Mesothelial cell of epicardium (in vitro differentiated cells): ENCODE data around the gene HDAC4. TPM values are rescaled to one million over a fixed set of nuclear protein-coding genes. Genes with fewer than 3 reads are reported as not detected.

Experiments used
- DNase-seq, 2 experiments: peaks; one replicate each; pipeline ENCODE4 v3.0.0; 2021; ENCODE audit warnings: low spot score in 2 of 2; ENCODE audit not compliant: unreplicated experiment in 2 of 2
- H3K27ac Mint-ChIP-seq: 2 replicates; pipeline ENCODE4 v1.8.0; 2021; ENCODE audit warnings: mixed read lengths
- H3K27me3 Mint-ChIP-seq: 2 replicates; pipeline ENCODE4 v1.8.0; 2021; ENCODE audit warnings: low read depth, mixed read lengths
- H3K36me3 Mint-ChIP-seq: 2 replicates; pipeline ENCODE4 v1.8.0; 2021; ENCODE audit warnings: mixed read lengths
- H3K4me1 Mint-ChIP-seq: 2 replicates; pipeline ENCODE4 v1.8.0; 2021; ENCODE audit warnings: mixed read lengths
- H3K4me3 Mint-ChIP-seq: 2 replicates; pipeline ENCODE4 v1.8.0; 2021; ENCODE audit warnings: mild to moderate bottlenecking, moderate library complexity, mixed read lengths
- H3K9me3 Mint-ChIP-seq: 2 replicates; pipeline ENCODE4 v1.8.0; 2021; ENCODE audit warnings: mixed read lengths
- total RNA-seq: library from RNA; stranded (reverse); gene quantifications from 3 replicates; pipeline ENCODE4 v1.2.1, GENCODE V29; 2021
- TF ChIP-seq, protein P1 (sequence below): fragments of 200-600 bp; sonication (generic); IDR thresholded peaks from one replicate; pipeline ENCODE4 v1.5.0; 2021; ENCODE audit warnings: antibody characterized with exemption; ENCODE audit not compliant: unreplicated experiment

HDAC4 gene
- total RNA-seq, 1 donor from 2014 or later: 59.2 TPM

DNA sequence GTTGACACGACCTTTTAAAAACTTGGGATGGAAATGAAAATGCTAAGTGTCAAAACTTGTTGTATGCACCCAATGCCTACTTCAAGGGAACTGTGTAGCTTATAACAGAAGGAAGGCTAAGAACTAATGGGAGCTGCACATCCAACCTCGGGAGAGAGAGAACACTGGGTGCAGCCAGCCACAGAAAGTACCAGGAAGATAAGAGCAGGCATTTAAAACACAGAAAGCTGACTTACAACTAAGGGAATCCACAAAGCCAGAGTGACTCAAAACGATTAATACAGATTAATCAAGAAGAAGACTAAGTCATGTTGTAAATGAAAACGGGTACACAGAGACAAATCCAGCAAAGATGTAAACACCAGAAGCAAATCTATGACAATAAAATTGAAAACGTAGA, 113.4 kb downstream of the HDAC4 start:
- TF ChIP-seq, protein P1, sequence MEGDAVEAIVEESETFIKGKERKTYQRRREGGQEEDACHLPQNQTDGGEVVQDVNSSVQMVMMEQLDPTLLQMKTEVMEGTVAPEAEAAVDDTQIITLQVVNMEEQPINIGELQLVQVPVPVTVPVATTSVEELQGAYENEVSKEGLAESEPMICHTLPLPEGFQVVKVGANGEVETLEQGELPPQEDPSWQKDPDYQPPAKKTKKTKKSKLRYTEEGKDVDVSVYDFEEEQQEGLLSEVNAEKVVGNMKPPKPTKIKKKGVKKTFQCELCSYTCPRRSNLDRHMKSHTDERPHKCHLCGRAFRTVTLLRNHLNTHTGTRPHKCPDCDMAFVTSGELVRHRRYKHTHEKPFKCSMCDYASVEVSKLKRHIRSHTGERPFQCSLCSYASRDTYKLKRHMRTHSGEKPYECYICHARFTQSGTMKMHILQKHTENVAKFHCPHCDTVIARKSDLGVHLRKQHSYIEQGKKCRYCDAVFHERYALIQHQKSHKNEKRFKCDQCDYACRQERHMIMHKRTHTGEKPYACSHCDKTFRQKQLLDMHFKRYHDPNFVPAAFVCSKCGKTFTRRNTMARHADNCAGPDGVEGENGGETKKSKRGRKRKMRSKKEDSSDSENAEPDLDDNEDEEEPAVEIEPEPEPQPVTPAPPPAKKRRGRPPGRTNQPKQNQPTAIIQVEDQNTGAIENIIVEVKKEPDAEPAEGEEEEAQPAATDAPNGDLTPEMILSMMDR: no peak
- Mint-ChIP-seq H3K9me3 (no peaks in the 10 kb centered on the region), H3K36me3 (no peaks in the 10 kb centered on the region), H3K27me3 (no peaks in the 10 kb centered on the region), H3K4me1 (peaks cover 41% of the 10 kb centered on the region), H3K27ac (no peak overlapping the region), H3K4me3 (no peak overlapping the region)
- no peak for DNase-seq

DNA sequence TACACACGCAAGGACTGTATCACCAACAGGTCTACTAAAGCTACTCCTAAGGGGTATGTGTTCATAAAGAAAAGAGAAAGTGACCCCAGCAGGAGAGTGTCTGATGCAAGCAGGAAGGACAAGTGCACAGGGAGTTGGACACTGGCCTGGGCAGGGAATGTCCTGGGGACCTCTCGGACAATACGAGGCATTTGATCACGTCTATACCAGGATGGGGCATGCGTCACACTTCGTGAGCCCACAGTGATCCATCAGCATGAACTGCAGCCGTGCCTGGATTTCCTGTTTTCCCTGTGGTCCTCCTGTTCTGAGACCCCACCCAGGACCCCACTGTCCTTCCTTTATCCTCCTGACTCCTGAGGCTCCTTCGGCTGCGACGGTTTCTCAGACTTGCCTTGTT, 113.9 kb downstream of the HDAC4 start:
- H3K4me1 Mint-ChIP-seq: peaks cover 41% of the 10 kb centered on the region
- no peaks in the 10 kb centered on the region for H3K27me3 Mint-ChIP-seq
- H3K27ac Mint-ChIP-seq: no peak overlapping the region
- H3K36me3 Mint-ChIP-seq: no peaks in the 10 kb centered on the region
- DNase-seq: peak in 1 of 2 experiments; percentile 6
- TF ChIP-seq, protein P1: no peak
- H3K9me3 Mint-ChIP-seq: no peaks in the 10 kb centered on the region
- no peak overlapping the region for H3K4me3 Mint-ChIP-seq

- Mint-ChIP-seq H3K27ac (no peak overlapping the region), H3K4me3 (no peak overlapping the region), H3K4me1 (peaks cover 39% of the 10 kb centered on the region), H3K27me3 (no peaks in the 10 kb centered on the region), H3K36me3 (no peaks in the 10 kb centered on the region), H3K9me3 (no peaks in the 10 kb centered on the region)
- TF ChIP-seq, protein P1: no peak
- DNase-seq: no peak
Observed at GRCh38 chr2:239285932-239286230, 114.9 kb downstream of the HDAC4 start.

DNA sequence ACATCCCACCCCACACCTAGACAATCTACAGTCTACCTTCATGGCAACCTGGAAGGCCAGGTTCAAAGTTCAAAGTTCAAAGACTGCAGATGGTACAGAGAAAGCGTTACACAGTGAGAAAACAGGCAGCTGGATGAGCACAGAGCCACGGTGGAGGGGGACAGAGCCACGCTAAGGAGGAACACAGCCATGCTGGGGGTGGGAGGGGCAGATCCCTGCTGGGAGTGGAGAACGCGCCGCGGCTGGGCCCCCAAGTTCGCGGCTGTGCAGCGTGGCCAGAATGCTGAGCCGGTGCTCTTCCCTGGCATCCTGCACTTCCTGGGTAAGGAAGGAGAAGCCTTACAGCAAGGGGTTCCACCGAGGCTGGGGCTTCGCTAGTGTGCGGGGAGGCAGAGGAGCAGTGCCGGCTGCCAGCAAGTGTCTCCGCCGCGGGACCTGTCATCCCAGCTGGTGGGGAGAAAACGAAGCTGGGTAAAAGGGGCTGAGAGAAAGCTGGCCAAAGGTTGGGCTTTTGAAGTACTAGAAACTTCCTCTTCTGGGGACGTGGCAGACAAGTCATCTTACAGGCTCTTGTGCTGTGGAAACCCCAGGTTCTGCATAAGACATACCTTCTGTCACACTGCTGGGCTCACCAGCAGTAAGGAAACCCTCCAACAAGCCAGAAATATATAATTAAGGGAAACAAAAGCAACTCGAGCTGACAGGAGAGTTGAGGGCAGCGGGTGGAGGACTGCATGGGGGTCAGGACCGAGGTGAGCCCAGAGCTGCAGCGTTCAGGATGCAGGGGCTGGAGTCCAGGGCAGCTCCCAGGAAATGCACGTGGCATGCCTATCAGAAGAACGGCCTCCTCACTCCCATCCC, 115.5 kb downstream of the HDAC4 start:
- Mint-ChIP-seq H3K27ac (peak overlapping the region; percentile 52), H3K4me3 (no peak overlapping the region), H3K36me3 (no peaks in the 10 kb centered on the region), H3K9me3 (no peaks in the 10 kb centered on the region), H3K27me3 (no peaks in the 10 kb centered on the region), H3K4me1 (peaks cover 37% of the 10 kb centered on the region)
- TF ChIP-seq, protein P1: no peak
- peak in 1 of 2 experiments; percentile 10 for DNase-seq

- Mint-ChIP-seq H3K4me3 (no peak overlapping the region), H3K27ac (no peak overlapping the region), H3K4me1 (peaks cover 31% of the 10 kb centered on the region), H3K36me3 (no peaks in the 10 kb centered on the region), H3K9me3 (no peaks in the 10 kb centered on the region), H3K27me3 (no peaks in the 10 kb centered on the region)
- TF ChIP-seq, protein P1: no peak
- no peak for DNase-seq
Observed at GRCh38 chr2:239283961-239284795, 116.6 kb downstream of the HDAC4 start.
